Measurements from ENCODE around the gene EXOSC10.
"Not testable (repeated sequence)": the region's sequence is repeated elsewhere in the genome, so short reads cannot be mapped to it uniquely, and the experiment has no call there.

The EXOSC10 gene

GRCh38 chr1:11059968-11060830 lies 39.5 kb downstream of the EXOSC10 start, which contains the start of gene SRM:
Gene SRM, minus strand, starts transcription at chr1:11060018. Its CDS starts 75 bp downstream, at chr1:11059943.
- DNase-seq, result peak; percentile 94

GRCh38 chr1:11059155-11059967 lies 40.3 kb downstream of the EXOSC10 start:
- no peak for DNase-seq

GRCh38 chr1:11058595-11059154 lies 41.0 kb downstream of the EXOSC10 start:
- DNase-seq, result no peak

GRCh38 chr1:11058026-11058425 lies 41.6 kb downstream of the EXOSC10 start:
- DNase-seq, result no peak

- no peak for DNase-seq
Observed at GRCh38 chr1:11057477-11057876, 42.2 kb downstream of the EXOSC10 start.

- DNase-seq, result no peak
Observed at GRCh38 chr1:11056504-11056903, 43.2 kb downstream of the EXOSC10 start.

GRCh38 chr1:11055676-11056075 lies 44.0 kb downstream of the EXOSC10 start:
- DNase-seq, result no peak

- no peak for DNase-seq
Observed at GRCh38 chr1:11054666-11055065, 45.0 kb downstream of the EXOSC10 start.

- no peak for DNase-seq
Observed at GRCh38 chr1:11054181-11054580, 45.5 kb downstream of the EXOSC10 start.

- no peak for DNase-seq
Observed at GRCh38 chr1:11053758-11054137, 45.9 kb downstream of the EXOSC10 start.

GRCh38 chr1:11052839-11053757 lies 46.6 kb downstream of the EXOSC10 start:
- DNase-seq, result no peak

- no peak for DNase-seq
Observed at GRCh38 chr1:11051781-11052511, 47.7 kb downstream of the EXOSC10 start.

- not testable (repeated sequence) for DNase-seq
Observed at GRCh38 chr1:11051121-11051520, 48.5 kb downstream of the EXOSC10 start.

- DNase-seq, result no peak
Observed at GRCh38 chr1:11046625-11047365, 52.9 kb downstream of the EXOSC10 start, which contains the start of gene MASP2. Gene MASP2, minus strand, starts transcription at chr1:11047239. Its CDS starts 32 bp downstream, at chr1:11047207.

GRCh38 chr1:11046270-11046566 lies 53.5 kb downstream of the EXOSC10 start:
- no peak for DNase-seq

- no peak for DNase-seq
Observed at GRCh38 chr1:11045428-11046269, 54.0 kb downstream of the EXOSC10 start.

- no peak for DNase-seq
Observed at GRCh38 chr1:11044849-11045427, 54.7 kb downstream of the EXOSC10 start.

GRCh38 chr1:11044086-11044848 lies 55.4 kb downstream of the EXOSC10 start:
- DNase-seq, result no peak
